ENCODE measurements around the gene NFE2L3. TPM values are rescaled to one million over a fixed set of nuclear protein-coding genes. Genes with fewer than 3 reads are reported as not detected.
A peak's percentile ranks its signal among the peaks of the same experiment; 100 is the strongest.

The NFE2L3 gene
- total and polyA plus RNA-seq, 9 of the 15 experiments (the other 6 are each of a cell fraction or from before 2014, with no cell fraction given), result 2.9 to 16.9 (median 12.4) TPM

DNA sequence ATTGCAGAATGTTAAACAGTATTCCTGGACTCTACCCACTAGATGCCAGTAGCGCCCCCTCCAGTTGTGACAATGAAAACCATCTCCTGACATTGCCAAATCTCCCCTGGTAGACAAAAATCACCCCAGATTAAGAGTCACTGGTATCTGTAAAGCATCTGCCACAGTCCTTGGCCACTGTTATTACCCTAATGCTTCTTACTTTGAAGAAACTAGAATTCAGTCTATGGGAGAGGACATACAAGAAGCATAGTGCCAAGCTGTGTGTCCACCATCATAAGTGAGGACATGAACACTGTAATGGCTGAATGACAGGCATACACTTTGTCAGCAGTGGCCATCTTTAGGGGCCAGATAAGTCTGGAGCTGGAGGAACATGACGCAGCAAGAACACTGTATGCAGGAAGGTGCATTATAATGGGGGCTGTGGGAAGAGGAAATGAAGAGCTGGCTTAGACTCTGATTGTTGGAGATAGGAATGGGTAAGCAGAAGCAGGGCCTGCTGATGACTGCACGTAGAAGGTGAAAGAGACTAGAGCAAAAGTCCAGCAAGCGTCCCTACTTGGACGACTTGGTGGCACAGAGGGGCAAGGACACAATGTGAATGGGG lies 82.0 kb downstream of the NFE2L3 start (continued):
- TF ChIP-seq HDAC3 (IDR thresholded peaks at IDR 0.05; ENCODE audit: borderline replicate concordance, partially characterized antibody) (peak; percentile 15), MYNN (IDR thresholded peaks at IDR 0.05) (no peak), MYNN (CRISPR knock-in tag; IDR thresholded peaks at IDR 0.05) (no peak), ZNF316 (IDR thresholded peaks at IDR 0.05) (peak; percentile 98), ZFX (CRISPR knock-in tag; IDR thresholded peaks at IDR 0.05) (no peak), HIVEP1 (CRISPR knock-in tag; IDR thresholded peaks at IDR 0.05) (peak; percentile 27; the same call in 1 of the 2 replicates), NFIX (CRISPR knock-in tag; IDR thresholded peaks at IDR 0.05; ENCODE audit: low read depth) (no peak), KDM2B (CRISPR knock-in tag; IDR thresholded peaks at IDR 0.05) (no peak), NR2C1 (IDR thresholded peaks at IDR 0.05) (no peak), NR2C1 (tag; IDR thresholded peaks at IDR 0.05) (peak; percentile 65; the same call in 1 of the 2 replicates), HDAC8 (tag; IDR thresholded peaks at IDR 0.05) (peak; percentile 85; the same call in 1 of the 2 replicates), PYGO2 (tag; IDR thresholded peaks at IDR 0.05) (peak; percentile 38; the same call in 1 of the 2 replicates), NFE2L1 (tag; IDR thresholded peaks at IDR 0.05; ENCODE audit: borderline replicate concordance, low read depth) (peak; percentile 76), FOXM1 (IDR thresholded peaks at IDR 0.05; ENCODE audit: low read depth) (peak; percentile 26; the same call in 1 of the 2 replicates), FOXM1 (CRISPR knock-in tag; IDR thresholded peaks at IDR 0.05; ENCODE audit: low read depth) (no peak), POLR2B (IDR thresholded peaks at IDR 0.05; ENCODE audit: low read depth, partially characterized antibody) (no peak), SMAD4 (CRISPR knock-in tag; conservative IDR thresholded peaks at IDR 0.05) (peak; percentile 86), ZNF586 (CRISPR knock-in tag; conservative IDR thresholded peaks at IDR 0.05) (0 out of 2 replicates have a peak, but pooled peaks have one; percentile 25), SMARCA4 (IDR thresholded peaks at IDR 0.05) (peak; percentile 92), PATZ1 (CRISPR knock-in tag; IDR thresholded peaks at IDR 0.05; ENCODE audit: borderline replicate concordance) (peak; percentile 59; the same call in 1 of the 2 replicates), ZNF57 (CRISPR knock-in tag; IDR thresholded peaks at IDR 0.05) (no peak), ATF1 (CRISPR knock-in tag; IDR thresholded peaks at IDR 0.05) (no peak), ATF1 (tag; IDR thresholded peaks at IDR 0.05) (peak; percentile 81), ZNF507 (tag; conservative IDR thresholded peaks at IDR 0.05) (no peak)
- TF ChIP-seq, protein P1, sequence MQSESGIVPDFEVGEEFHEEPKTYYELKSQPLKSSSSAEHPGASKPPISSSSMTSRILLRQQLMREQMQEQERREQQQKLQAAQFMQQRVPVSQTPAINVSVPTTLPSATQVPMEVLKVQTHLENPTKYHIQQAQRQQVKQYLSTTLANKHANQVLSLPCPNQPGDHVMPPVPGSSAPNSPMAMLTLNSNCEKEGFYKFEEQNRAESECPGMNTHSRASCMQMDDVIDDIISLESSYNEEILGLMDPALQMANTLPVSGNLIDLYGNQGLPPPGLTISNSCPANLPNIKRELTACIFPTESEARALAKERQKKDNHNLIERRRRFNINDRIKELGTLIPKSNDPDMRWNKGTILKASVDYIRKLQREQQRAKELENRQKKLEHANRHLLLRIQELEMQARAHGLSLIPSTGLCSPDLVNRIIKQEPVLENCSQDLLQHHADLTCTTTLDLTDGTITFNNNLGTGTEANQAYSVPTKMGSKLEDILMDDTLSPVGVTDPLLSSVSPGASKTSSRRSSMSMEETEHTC (IDR thresholded peaks at IDR 0.05), result no peak
- TF ChIP-seq, protein P2, sequence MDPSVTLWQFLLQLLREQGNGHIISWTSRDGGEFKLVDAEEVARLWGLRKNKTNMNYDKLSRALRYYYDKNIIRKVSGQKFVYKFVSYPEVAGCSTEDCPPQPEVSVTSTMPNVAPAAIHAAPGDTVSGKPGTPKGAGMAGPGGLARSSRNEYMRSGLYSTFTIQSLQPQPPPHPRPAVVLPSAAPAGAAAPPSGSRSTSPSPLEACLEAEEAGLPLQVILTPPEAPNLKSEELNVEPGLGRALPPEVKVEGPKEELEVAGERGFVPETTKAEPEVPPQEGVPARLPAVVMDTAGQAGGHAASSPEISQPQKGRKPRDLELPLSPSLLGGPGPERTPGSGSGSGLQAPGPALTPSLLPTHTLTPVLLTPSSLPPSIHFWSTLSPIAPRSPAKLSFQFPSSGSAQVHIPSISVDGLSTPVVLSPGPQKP (CRISPR knock-in tag; IDR thresholded peaks at IDR 0.05), result no peak
